ENCODE data around the gene JAG2. TPM values are rescaled to one million over a fixed set of nuclear protein-coding genes. Genes with fewer than 3 reads are reported as not detected.

The JAG2 gene
- total RNA-seq, 1 donor from 2014 or later = 5.7 TPM

DNA sequence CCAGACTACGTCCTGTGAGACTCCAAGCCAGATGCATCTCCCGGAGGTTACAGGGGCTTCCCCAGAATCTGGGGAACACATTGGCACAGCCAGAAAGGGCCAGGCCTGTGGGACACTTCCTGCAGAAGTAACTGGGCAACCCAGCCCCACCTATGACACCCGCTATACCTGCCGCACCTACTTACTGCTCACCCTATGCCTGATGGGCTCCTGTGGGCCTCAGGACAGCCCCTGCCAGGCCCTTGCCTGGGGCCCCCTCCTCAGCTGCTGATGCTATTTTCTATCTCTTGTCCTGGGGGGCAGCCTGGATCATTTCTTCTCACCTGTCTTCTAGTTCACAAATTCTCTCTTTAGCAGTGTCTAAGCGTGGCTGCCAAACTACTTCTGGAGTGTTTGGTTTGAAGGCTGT lies 28.7 kb downstream of the JAG2 start:
- H3K4me3 ChIP-seq (ENCODE audit: low read depth, low read length) = no peak overlapping the region
- no peak for DNase-seq (ENCODE audit: low read depth)
- TF ChIP-seq, protein P1, sequence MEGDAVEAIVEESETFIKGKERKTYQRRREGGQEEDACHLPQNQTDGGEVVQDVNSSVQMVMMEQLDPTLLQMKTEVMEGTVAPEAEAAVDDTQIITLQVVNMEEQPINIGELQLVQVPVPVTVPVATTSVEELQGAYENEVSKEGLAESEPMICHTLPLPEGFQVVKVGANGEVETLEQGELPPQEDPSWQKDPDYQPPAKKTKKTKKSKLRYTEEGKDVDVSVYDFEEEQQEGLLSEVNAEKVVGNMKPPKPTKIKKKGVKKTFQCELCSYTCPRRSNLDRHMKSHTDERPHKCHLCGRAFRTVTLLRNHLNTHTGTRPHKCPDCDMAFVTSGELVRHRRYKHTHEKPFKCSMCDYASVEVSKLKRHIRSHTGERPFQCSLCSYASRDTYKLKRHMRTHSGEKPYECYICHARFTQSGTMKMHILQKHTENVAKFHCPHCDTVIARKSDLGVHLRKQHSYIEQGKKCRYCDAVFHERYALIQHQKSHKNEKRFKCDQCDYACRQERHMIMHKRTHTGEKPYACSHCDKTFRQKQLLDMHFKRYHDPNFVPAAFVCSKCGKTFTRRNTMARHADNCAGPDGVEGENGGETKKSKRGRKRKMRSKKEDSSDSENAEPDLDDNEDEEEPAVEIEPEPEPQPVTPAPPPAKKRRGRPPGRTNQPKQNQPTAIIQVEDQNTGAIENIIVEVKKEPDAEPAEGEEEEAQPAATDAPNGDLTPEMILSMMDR (conservative IDR thresholded peaks at IDR 0.05; ENCODE audit: low read depth, low read length) = no peak

DNA sequence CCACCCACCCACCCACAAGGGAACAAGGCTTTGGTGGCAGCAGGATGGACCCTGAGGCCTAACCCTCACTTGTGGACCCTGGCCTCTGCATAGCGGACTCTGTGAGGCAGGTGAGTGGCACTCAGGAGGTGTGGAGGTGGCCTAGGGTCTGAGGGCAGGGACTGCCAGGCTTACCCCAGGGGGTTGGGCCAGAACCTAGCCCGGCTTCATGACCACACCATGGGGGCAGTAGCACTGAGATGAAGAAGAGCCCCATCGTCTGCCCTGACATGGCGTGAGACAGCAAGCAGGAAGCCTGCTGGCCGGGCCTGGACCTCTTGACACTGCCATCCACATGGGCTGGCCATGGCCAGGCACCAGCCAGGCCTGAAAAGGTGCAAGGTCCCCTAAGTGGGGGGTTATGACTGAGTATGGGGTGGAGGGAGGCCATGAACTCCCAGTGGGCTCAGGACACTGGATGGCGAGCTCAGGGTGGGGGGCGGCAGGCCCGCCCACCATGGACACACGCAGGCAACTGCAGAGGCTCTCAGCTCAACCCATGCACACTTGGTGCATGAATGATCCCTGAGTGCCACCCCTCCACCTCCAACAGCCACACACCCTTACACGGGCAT lies 29.3 kb downstream of the JAG2 start:
- no peak for DNase-seq (ENCODE audit: low read depth)
- TF ChIP-seq, protein P1 (conservative IDR thresholded peaks at IDR 0.05; ENCODE audit: low read depth, low read length) = no peak

DNA sequence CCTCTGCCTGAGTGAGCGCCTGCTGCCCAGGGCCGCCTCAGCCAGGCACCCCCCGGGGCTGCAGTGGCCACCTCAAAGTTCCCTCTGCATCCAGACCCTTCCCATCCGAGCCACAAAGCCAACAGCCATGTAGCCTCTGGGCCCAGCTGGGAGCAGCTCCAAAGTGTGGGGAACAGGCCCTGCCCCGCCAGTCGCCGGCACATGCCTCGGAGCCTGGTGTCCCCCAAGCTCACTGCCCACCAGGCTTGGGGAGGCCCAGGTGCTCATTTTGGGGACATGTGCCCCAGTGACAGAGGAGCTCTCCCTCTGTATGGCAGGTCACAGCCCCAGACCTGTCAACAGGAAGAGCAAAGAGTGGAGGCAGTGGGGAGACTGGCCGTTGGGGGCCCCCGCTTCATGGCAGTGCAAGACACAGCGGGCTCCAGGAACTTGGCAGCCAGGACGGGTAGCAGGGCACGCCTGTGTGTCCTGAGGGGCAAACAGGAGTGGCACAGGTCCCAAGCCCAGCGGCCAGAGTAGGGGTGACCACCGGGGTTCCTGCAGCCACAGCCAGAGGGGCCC lies 29.9 kb downstream of the JAG2 start:
- TF ChIP-seq, protein P1 (conservative IDR thresholded peaks at IDR 0.05; ENCODE audit: low read depth, low read length) = no peak
- no peak for DNase-seq (ENCODE audit: low read depth)

More for the DNA sequence above, 29.3 kb downstream of the JAG2 start:
- H3K4me3 ChIP-seq (ENCODE audit: low read depth, low read length) = no peak overlapping the region

DNA sequence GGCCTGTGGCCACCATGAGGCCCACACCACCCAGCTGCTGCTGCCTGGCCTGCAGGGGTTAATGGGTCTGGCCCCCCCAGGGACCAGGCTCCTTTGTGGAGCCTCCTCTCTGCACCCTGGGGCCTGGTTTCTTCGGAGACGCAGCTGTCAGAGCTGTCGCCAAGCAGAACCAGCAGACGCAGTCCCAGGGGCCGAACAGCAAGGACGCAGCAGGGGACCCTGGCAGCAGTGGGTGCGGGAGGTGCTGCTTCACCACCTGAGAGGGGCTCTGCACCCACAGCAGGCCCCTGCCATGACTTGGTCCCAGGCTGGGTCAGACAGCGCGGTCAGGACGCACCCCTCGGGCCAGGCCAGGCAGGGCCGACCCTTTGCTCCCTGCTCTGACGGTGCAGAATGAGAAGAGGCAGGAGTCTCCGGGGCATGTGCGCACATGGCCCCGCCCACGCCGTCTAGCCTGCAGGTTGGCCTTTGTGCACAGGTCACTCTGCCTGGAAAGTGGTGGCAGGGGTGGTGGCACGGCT lies 30.5 kb downstream of the JAG2 start:
- H3K4me3 ChIP-seq (ENCODE audit: low read depth, low read length) = no peak overlapping the region
- DNase-seq (ENCODE audit: low read depth) = no peak
- TF ChIP-seq, protein P1 (conservative IDR thresholded peaks at IDR 0.05; ENCODE audit: low read depth, low read length) = no peak

More for the DNA sequence above, 29.9 kb downstream of the JAG2 start:
- no peak overlapping the region for H3K4me3 ChIP-seq (ENCODE audit: low read depth, low read length)

DNA sequence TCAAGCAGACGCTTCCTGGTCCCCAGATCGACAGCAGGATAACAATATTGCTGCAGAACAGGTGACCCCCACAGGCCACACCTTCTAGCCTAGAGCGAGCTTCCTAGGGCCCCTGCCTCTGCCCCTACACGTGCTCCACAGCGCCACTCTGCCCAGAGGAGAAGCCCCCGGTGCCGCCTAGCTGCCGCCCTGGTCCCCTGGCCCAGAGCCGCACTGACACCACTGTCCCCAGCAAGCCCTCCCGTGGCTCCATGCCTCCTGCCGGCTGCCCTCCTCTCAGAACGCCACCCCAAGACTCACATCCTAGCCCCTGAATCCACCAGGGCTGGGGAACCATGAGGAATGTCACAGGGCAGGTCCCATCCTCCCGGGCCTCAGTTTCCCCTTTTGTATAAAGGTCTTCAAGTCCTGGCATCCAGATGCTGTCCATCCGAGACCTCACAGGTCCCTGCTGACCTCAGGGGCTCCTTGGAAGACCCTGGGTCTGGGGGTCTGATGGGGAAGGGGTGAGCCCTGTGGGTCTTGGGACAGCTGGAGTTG lies 31.0 kb downstream of the JAG2 start:
- TF ChIP-seq, protein P1 (conservative IDR thresholded peaks at IDR 0.05; ENCODE audit: low read depth, low read length) = no peak
- no peak for DNase-seq (ENCODE audit: low read depth)
- H3K4me3 ChIP-seq (ENCODE audit: low read depth, low read length) = no peak overlapping the region

DNA sequence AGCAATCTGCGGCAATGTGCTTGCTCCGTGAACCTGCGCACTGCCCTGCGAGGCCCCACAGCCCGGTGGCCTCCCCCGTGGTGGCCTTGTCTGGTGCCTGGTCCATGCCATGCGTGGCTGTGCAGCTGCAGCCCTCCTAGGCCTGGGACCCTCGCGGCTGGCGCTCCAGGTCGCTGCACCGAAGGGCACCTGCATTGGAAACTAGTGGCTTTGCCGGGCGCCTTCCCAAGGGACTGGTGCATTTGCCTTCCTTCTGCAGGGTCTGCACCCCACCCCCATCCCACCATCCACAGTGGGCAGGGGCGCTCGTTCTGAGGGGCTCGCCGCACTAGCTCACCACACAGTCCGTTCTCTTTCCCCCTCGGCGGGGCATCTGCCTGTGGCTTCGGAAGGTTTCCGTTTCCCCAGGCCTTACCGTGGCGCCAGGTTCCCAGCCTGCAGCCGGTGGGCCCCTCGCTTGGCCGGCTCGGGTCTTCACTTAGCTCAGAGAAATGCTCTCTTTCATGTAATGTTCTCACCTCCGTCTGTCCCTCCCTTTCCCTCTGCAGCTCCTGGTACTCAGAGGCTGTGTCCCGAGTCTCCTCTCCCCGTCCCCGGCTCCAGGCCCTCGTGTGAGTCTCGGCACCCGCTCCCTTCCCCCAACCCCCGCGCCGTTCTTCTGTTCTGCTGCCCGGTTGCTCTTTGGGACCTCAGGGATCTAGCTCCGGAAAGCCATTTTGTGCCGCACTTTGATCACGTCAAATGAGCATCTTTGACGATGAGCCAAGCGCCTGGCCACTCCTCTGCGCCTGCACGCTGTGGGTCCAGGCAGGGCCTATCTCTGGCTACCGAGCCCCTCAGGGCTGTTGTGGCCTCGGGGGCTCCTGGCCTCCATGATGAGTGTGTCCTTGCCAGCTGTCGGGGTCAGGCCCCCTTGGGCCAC lies 31.9 kb downstream of the JAG2 start:
- DNase-seq (ENCODE audit: low read depth) = no peak
- TF ChIP-seq, protein P1 (conservative IDR thresholded peaks at IDR 0.05; ENCODE audit: low read depth, low read length) = no peak
- no peak overlapping the region for H3K4me3 ChIP-seq (ENCODE audit: low read depth, low read length)

Measured in epithelial cell of proximal tubule (primary cell).